ENCODE measurements around the gene IL19. TPM values are rescaled to one million over a fixed set of nuclear protein-coding genes. Genes with fewer than 3 reads are reported as not detected.
"Not testable (repeated sequence)": the region's sequence is repeated elsewhere in the genome, so short reads cannot be mapped to it uniquely, and the experiment has no call there.

Gene IL19
- total RNA-seq, 1 donor: 0.10 TPM

GRCh38 chr1:206754011-206754410 is 16.6 kb upstream of the IL19 start:
- Histone ChIP-seq H3K4me1 (ENCODE audit: insufficient read depth, low read length) (peaks cover 27% of the 10 kb centered on the region), H3K9me3 (ENCODE audit: low read depth, low read length) (no peaks in the 10 kb centered on the region), H3K4me3 (ENCODE audit: low read length) (no peak overlapping the region), H3K27me3 (ENCODE audit: insufficient read depth, low read length) (no peaks in the 10 kb centered on the region)

GRCh38 chr1:206757524-206758266 is 12.9 kb upstream of the IL19 start:
- H3K4me1 ChIP-seq (ENCODE audit: insufficient read depth, low read length): peaks cover 30% of the 10 kb centered on the region
- H3K9me3 ChIP-seq (ENCODE audit: low read depth, low read length): no peaks in the 10 kb centered on the region
- no peak overlapping the region for H3K4me3 ChIP-seq (ENCODE audit: low read length)
- no peaks in the 10 kb centered on the region for H3K27me3 ChIP-seq (ENCODE audit: insufficient read depth, low read length)

GRCh38 chr1:206760590-206760989 is 10.0 kb upstream of the IL19 start:
- Histone ChIP-seq H3K9me3 (ENCODE audit: low read depth, low read length) (no peaks in the 10 kb centered on the region), H3K4me1 (ENCODE audit: insufficient read depth, low read length) (peaks cover 25% of the 10 kb centered on the region), H3K4me3 (ENCODE audit: low read length) (no peak overlapping the region), H3K27me3 (ENCODE audit: insufficient read depth, low read length) (no peaks in the 10 kb centered on the region)

- Histone ChIP-seq H3K9me3 (ENCODE audit: low read depth, low read length) (no peaks in the 10 kb centered on the region), H3K4me1 (ENCODE audit: insufficient read depth, low read length) (peaks cover 32% of the 10 kb centered on the region), H3K4me3 (ENCODE audit: low read length) (no peak overlapping the region), H3K27me3 (ENCODE audit: insufficient read depth, low read length) (no peaks in the 10 kb centered on the region)
Observed at GRCh38 chr1:206761159-206761768, 9.3 kb upstream of the IL19 start.

GRCh38 chr1:206762741-206763364 is 7.7 kb upstream of the IL19 start:
- not testable (repeated sequence) for H3K9me3 ChIP-seq (ENCODE audit: low read depth, low read length); H3K27me3 ChIP-seq (ENCODE audit: insufficient read depth, low read length); H3K4me3 ChIP-seq (ENCODE audit: low read length)
- H3K4me1 ChIP-seq (ENCODE audit: insufficient read depth, low read length): peaks cover 39% of the 10 kb centered on the region

- peaks cover 53% of the 10 kb centered on the region for H3K4me1 ChIP-seq (ENCODE audit: insufficient read depth, low read length)
- H3K9me3 ChIP-seq (ENCODE audit: low read depth, low read length); H3K4me3 ChIP-seq (ENCODE audit: low read length); H3K27me3 ChIP-seq (ENCODE audit: insufficient read depth, low read length): not testable (repeated sequence)
Observed at GRCh38 chr1:206765771-206766170, 4.8 kb upstream of the IL19 start.

- Histone ChIP-seq H3K9me3 (ENCODE audit: low read depth, low read length) (no peaks in the 10 kb centered on the region), H3K27me3 (ENCODE audit: insufficient read depth, low read length) (no peaks in the 10 kb centered on the region), H3K4me1 (ENCODE audit: insufficient read depth, low read length) (peaks cover 59% of the 10 kb centered on the region), H3K4me3 (ENCODE audit: low read length) (no peak overlapping the region)
Observed at GRCh38 chr1:206766251-206766856, 4.2 kb upstream of the IL19 start.

- Histone ChIP-seq H3K4me3 (ENCODE audit: low read length) (no peak overlapping the region), H3K27me3 (ENCODE audit: insufficient read depth, low read length) (no peaks in the 10 kb centered on the region), H3K9me3 (ENCODE audit: low read depth, low read length) (no peaks in the 10 kb centered on the region), H3K4me1 (ENCODE audit: insufficient read depth, low read length) (peaks cover 82% of the 10 kb centered on the region)
Observed at GRCh38 chr1:206768472-206769303, 1.9 kb upstream of the IL19 start.

GRCh38 chr1:206769304-206769731 is 1.3 kb upstream of the IL19 start:
- no peak overlapping the region for H3K4me3 ChIP-seq (ENCODE audit: low read length)
- H3K27me3 ChIP-seq (ENCODE audit: insufficient read depth, low read length): no peaks in the 10 kb centered on the region
- H3K9me3 ChIP-seq (ENCODE audit: low read depth, low read length): no peaks in the 10 kb centered on the region
- peaks cover 88% of the 10 kb centered on the region for H3K4me1 ChIP-seq (ENCODE audit: insufficient read depth, low read length)

GRCh38 chr1:206771338-206771692 is 742 bp downstream of the IL19 start:
- Histone ChIP-seq H3K4me3 (ENCODE audit: low read length) (no peak overlapping the region), H3K27me3 (ENCODE audit: insufficient read depth, low read length) (no peaks in the 10 kb centered on the region), H3K4me1 (ENCODE audit: insufficient read depth, low read length) (peaks cover 90% of the 10 kb centered on the region), H3K9me3 (ENCODE audit: low read depth, low read length) (no peaks in the 10 kb centered on the region)

GRCh38 chr1:206772243-206772937 is 1.8 kb downstream of the IL19 start, which contains the start of gene IL10:
Gene IL10, minus strand, starts transcription at chr1:206772494. Its CDS starts 59 bp downstream, at chr1:206772435.
- peaks cover 82% of the 10 kb centered on the region for H3K4me1 ChIP-seq (ENCODE audit: insufficient read depth, low read length)
- no peaks in the 10 kb centered on the region for H3K9me3 ChIP-seq (ENCODE audit: low read depth, low read length)
- H3K4me3 ChIP-seq (ENCODE audit: low read length): no peak within 1 kb of the TSS
- no peaks in the 10 kb centered on the region for H3K27me3 ChIP-seq (ENCODE audit: insufficient read depth, low read length)

- Histone ChIP-seq H3K27me3 (ENCODE audit: insufficient read depth, low read length) (no peaks in the 10 kb centered on the region), H3K4me1 (ENCODE audit: insufficient read depth, low read length) (peaks cover 72% of the 10 kb centered on the region), H3K4me3 (ENCODE audit: low read length) (no peak overlapping the region), H3K9me3 (ENCODE audit: low read depth, low read length) (no peaks in the 10 kb centered on the region)
Observed at GRCh38 chr1:206774093-206774492, 3.5 kb downstream of the IL19 start.

- H3K9me3 ChIP-seq (ENCODE audit: low read depth, low read length): no peaks in the 10 kb centered on the region
Observed at GRCh38 chr1:206776229-206776628, 5.7 kb downstream of the IL19 start.

GRCh38 chr1:206778031-206778430 is 7.5 kb downstream of the IL19 start:
- H3K4me1 ChIP-seq (ENCODE audit: insufficient read depth, low read length): peaks cover 64% of the 10 kb centered on the region
- H3K27me3 ChIP-seq (ENCODE audit: insufficient read depth, low read length): no peaks in the 10 kb centered on the region
- no peaks in the 10 kb centered on the region for H3K9me3 ChIP-seq (ENCODE audit: low read depth, low read length)

More at GRCh38 chr1:206776229-206776628, 5.7 kb downstream of the IL19 start:
- Histone ChIP-seq H3K4me1 (ENCODE audit: insufficient read depth, low read length) (peaks cover 67% of the 10 kb centered on the region), H3K27me3 (ENCODE audit: insufficient read depth, low read length) (no peaks in the 10 kb centered on the region), H3K4me3 (ENCODE audit: low read length) (no peak overlapping the region)

More at GRCh38 chr1:206778031-206778430, 7.5 kb downstream of the IL19 start:
- no peak overlapping the region for H3K4me3 ChIP-seq (ENCODE audit: low read length)
